Globus pallidus (tissue), 1 donor: ENCODE data around the gene CSNK2A2.

Source experiments
- DNase-seq: peaks from one replicate; pipeline ENCODE4 v3.0.0-alpha.2; 2015; ENCODE audit warnings: low spot score

CSNK2A2 gene

DNA sequence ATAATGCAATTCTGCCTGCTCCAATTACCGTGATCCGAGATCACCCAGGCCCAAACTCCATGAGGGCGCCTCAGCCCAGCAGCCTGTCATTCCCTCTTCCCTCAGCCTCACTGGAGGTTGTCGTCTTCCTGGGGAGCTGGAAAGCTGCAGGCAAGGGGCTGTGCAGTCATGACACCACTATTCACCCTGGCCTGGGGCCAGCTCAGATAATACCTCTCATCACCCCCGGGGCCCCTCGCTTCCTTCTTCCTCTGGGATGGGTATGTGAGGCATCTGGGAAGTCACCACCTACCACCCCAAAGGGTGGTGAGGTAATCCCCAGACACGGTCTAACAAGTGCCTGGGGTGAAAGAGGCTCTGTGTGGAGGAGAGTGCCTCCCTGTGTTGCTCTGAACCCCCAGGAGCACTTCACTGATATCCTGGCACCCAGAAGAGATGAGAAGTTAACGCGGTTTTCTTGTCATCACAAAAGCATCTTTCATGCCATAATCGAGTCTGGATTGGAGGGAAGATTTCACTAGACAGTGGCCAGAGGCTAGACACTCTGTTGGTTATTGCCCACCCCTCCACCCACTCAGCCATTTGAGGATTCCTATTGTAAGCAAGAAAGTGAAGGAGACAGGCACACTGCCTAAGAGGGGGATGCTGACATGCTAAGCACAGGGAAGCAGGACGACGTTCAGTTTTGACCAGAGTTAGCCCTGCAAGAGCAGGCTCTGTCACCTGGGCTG lies 87.2 kb downstream of the CSNK2A2 start:
- no peak for DNase-seq

DNA sequence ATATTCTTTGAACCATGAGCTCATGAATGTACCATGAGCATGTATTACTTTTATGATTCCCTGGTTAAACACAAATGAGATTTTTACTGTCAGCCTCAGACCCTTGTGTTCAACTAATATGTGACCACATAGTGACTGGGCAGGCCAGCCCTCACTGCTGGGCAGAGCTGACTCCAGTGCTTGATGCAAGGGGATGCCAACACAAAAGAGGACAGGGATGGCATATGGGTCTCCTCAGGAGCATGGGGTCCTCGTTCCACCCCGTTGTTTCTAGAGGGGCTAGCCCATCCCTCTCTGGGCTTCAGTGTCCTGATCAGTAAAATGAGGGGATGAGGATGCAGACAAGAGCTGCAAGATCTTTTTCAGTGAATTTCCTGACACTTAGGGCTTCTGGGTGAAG lies 88.0 kb downstream of the CSNK2A2 start:
- no peak for DNase-seq

DNA sequence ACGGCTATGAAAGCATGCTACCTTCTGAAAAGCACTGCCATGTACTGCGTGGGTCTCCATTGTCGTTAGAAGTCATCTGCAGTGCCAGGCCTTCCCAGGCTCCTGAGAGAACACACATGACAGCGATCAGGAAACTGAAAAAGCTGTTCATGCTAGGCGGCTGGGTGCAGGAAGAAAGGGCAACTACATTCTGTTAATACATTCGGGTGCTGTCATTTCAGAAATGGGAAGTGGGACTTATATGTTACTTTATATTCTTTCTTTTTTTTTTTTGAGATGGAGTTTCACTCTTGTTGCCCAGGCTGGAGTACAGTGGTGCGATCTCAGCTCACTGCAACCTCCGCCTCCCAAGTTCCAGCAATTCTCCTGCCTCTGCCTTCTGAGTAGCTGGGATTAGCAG lies 88.6 kb downstream of the CSNK2A2 start:
- no peak for DNase-seq
